ENCODE data around the gene P2RX6.

Gene P2RX6

GRCh38 chr22:21032037-21032867 is 17.3 kb downstream of the P2RX6 start, which contains the start of gene SLC7A4:
SLC7A4 (minus strand) TSS chr22:21032561; CDS start chr22:21031812, 749 bp downstream.
- TF ChIP-seq CTCF (IDR thresholded peaks at IDR 0.05): no peak

- TF ChIP-seq CTCF (IDR thresholded peaks at IDR 0.05): no peak
These were observed 18.1 kb downstream of the P2RX6 start for GRCh38 chr22:21032868-21033688.

GRCh38 chr22:21033895-21034294 is 18.9 kb downstream of the P2RX6 start:
- no peak for TF ChIP-seq CTCF (IDR thresholded peaks at IDR 0.05)

GRCh38 chr22:21034989-21035388 is 20.0 kb downstream of the P2RX6 start:
- no peak for TF ChIP-seq CTCF (IDR thresholded peaks at IDR 0.05)

GRCh38 chr22:21038405-21038804 is 23.4 kb downstream of the P2RX6 start:
- no peak for TF ChIP-seq CTCF (IDR thresholded peaks at IDR 0.05)

GRCh38 chr22:21041937-21042336 is 27.0 kb downstream of the P2RX6 start:
- no peak for TF ChIP-seq CTCF (IDR thresholded peaks at IDR 0.05)

- no peak for TF ChIP-seq CTCF (IDR thresholded peaks at IDR 0.05)
These were observed 28.3 kb downstream of the P2RX6 start for GRCh38 chr22:21042978-21043859.

Data from LNCAP (cell line).